Tibial nerve (tissue), 4 donors: Measurements from ENCODE around the gene SPHK1. TPM values are rescaled to one million over a fixed set of nuclear protein-coding genes. Genes with fewer than 3 reads are reported as not detected.

Source experiments
- DNase-seq, 2 donors: peaks; one replicate each; pipeline ENCODE4 v3.0.0-alpha.2; 2019; ENCODE audit warnings: low spot score in 2 of 2
- H3K27ac ChIP-seq, 4 donors: fragments of 200-600 bp; sonication (generic) in 3 of 4; one replicate each; pipeline ENCODE4 v1.5.1; 2017 to 2019; ENCODE audit warnings: mild to moderate bottlenecking in 1 of 4
- H3K27me3 ChIP-seq, 2 donors: fragments of 200-600 bp; sonication (generic) in 1 of 2; one replicate each; pipeline versions ENCODE4 v1.5.1 to v1.6.0; 2017 to 2019
- H3K36me3 ChIP-seq, 3 donors: fragments of 200-600 bp; sonication (generic); one replicate each; pipeline ENCODE4 v1.5.1; 2018 to 2019
- H3K4me1 ChIP-seq, 4 donors: fragments of 200-600 bp; sonication (generic) in 3 of 4; one replicate each; pipeline ENCODE4 v1.5.1; 2017 to 2019
- H3K4me3 ChIP-seq, 4 donors: fragments of 200-600 bp; sonication (generic) in 3 of 4; one replicate each; pipeline ENCODE4 v1.5.1; 2017 to 2019; ENCODE audit warnings: mild to moderate bottlenecking in 1 of 4, moderate library complexity in 1 of 4
- H3K9me3 ChIP-seq, 4 donors: fragments of 200-600 bp; sonication (generic) in 3 of 4; one replicate each; pipeline ENCODE4 v1.5.1; 2017 to 2019
- CTCF ChIP-seq, 5 experiments: fragments of 200-600 bp in 3 of 5; fragments of 450-650 bp in 2 of 5; sonication (generic) in 3 of 5; IDR thresholded peaks; one replicate each; pipeline ENCODE4 v1.5.1; 2016 to 2019; ENCODE audit warnings: antibody characterized with exemption in 5 of 5, mild to moderate bottlenecking in 3 of 5, moderate library complexity in 2 of 5
- EP300 ChIP-seq, 2 donors: sonication (generic); formaldehyde crosslinking; IDR thresholded peaks; one replicate each; pipeline ENCODE4 v1.6.1; 2017; ENCODE audit warnings: antibody characterized with exemption in 2 of 2, mild to moderate bottlenecking in 1 of 2
- POLR2A ChIP-seq, 2 donors: fragments of 450-650 bp; IDR thresholded peaks; one replicate each; pipeline ENCODE4 v1.6.1; 2017; ENCODE audit warnings: antibody characterized with exemption in 2 of 2, mild to moderate bottlenecking in 2 of 2, moderate library complexity in 2 of 2
- WGBS, 2 donors: methylation state at CpG; one replicate each; pipeline ENCODE4 v1.1.5; 2018; 5-methylcytosine and 5-hydroxymethylcytosine counted together
- total RNA-seq, 4 donors: library from RNA; depleted of rRNA; stranded (reverse); fragments of >200 nt; gene quantifications; one replicate each; pipeline ENCODE4 v1.1.0, GENCODE V29; 2016

SPHK1 gene
- total RNA-seq, 4 donors from 2014 or later, result 16.7 to 50.1 (median 27.8) TPM

DNA sequence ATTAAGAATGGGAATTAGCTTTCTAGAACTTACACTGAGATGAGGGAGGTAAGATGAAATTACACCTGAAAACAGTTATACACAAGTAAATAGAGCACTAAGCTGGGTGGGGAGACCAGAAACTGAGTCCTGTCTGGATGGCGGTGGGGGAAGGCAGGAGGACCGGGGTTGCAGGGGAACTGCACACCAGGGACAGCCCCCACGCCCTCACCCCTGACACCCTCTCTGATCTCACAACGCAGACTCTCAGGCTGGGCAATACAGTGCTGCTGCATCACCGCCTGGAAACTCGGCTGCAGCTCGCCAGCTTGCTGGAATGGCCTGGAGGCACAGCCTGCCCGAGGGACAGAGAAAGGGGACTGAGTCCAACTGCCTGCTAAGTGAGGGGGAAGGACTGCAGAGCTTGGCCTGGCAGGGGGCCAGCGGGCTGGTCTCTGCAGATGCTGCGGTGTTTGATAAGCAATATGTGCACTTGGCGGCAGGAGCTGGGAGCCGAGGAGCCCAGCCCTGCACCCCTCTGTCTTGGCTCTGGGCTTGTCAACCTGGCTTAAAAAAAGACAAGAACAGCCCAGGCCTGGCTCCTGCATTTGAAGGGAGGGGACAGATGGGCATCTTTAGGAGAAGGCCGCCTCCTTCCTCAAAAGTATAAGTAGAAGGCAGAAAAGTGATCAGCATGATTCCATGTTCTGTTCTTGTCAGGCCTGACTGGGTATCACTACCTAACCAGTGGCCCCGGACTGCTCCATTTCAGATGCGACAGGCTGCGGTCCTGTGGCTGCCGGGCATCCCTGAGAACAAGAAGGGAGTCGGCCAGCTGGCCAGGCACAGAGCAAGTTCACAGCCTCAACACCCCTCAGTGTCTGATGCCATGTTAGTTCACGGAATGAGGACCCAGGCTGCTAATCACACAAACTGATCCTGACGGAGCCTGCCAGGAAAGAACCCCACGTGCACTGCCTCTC, 30.2 kb downstream of the SPHK1 start:
- WGBS, 2 donors, result 43 to 48% methylated on average over 20 to 21 of the region's 21 CpGs
- TF ChIP-seq EP300 (IDR thresholded peaks at IDR 0.05) (no peak), CTCF (IDR thresholded peaks at IDR 0.05) (no peak), POLR2A (IDR thresholded peaks at IDR 0.05) (no peak)
- Histone ChIP-seq H3K4me3 (no peak overlapping the region), H3K36me3 (peaks cover 0 to 29% (median 3%) of the 10 kb centered on the region in 3 donors), H3K9me3 (no peaks in the 10 kb centered on the region), H3K4me1 (peaks cover 0 to 14% (median 11%) of the 10 kb centered on the region in 4 donors), H3K27me3 (no peaks in the 10 kb centered on the region), H3K27ac (no peak overlapping the region)
- DNase-seq, result peak; percentile 36 to 39

GRCh38 chr17:76415786-76416185, 31.4 kb downstream of the SPHK1 start:
- Histone ChIP-seq H3K27me3 (no peaks in the 10 kb centered on the region), H3K27ac (no peak overlapping the region), H3K36me3 (peaks cover 0 to 22% (median 3%) of the 10 kb centered on the region in 3 donors), H3K4me3 (no peak overlapping the region), H3K9me3 (no peaks in the 10 kb centered on the region), H3K4me1 (peaks cover 0 to 26% (median 14%) of the 10 kb centered on the region in 4 donors)
- no peak for DNase-seq
- 78 to 85% methylated on average over 15 of the region's 15 CpGs for WGBS, 2 donors
- no peak for TF ChIP-seq POLR2A (IDR thresholded peaks at IDR 0.05)
- TF ChIP-seq EP300 (IDR thresholded peaks at IDR 0.05), result no peak
- TF ChIP-seq CTCF (IDR thresholded peaks at IDR 0.05), result no peak

DNA sequence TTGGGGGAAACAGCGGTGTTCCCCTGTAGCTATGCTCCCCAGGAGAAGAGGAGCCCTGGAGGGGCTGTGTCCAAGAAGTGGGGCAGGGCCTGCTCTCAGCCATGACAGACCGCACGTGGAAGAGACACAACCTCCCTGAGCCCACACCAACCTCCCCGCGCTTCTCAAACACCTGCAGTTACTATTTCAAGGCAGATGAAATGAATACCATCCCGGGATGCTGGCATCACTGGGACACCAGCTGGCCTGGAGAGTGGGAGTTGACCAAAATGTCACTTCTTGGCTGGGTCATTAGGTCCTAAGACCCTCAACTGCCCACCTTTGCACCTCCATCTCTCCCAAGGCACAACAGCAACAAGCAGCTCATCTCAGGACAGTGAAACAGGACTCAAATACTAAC, 32.0 kb downstream of the SPHK1 start:
- 89 to 90% methylated on average over 2 to 6 of the region's 6 CpGs for WGBS, 2 donors
- no peak overlapping the region for H3K4me3 ChIP-seq
- H3K4me1 ChIP-seq, result peaks cover 0 to 31% (median 14%) of the 10 kb centered on the region in 4 donors
- H3K27ac ChIP-seq, result no peak overlapping the region
- H3K27me3 ChIP-seq, result no peaks in the 10 kb centered on the region
- H3K36me3 ChIP-seq, result peaks cover 0 to 18% (median 3%) of the 10 kb centered on the region in 3 donors
- no peak for TF ChIP-seq CTCF (IDR thresholded peaks at IDR 0.05)
- TF ChIP-seq POLR2A (IDR thresholded peaks at IDR 0.05), result no peak
- no peak for TF ChIP-seq EP300 (IDR thresholded peaks at IDR 0.05)
- H3K9me3 ChIP-seq, result no peaks in the 10 kb centered on the region
- no peak for DNase-seq

GRCh38 chr17:76416899-76417298, 32.5 kb downstream of the SPHK1 start:
- Histone ChIP-seq H3K27me3 (no peaks in the 10 kb centered on the region), H3K36me3 (peaks cover 0 to 15% (median 3%) of the 10 kb centered on the region in 3 donors), H3K27ac (no peak overlapping the region), H3K9me3 (no peaks in the 10 kb centered on the region), H3K4me1 (peaks cover 0 to 31% (median 14%) of the 10 kb centered on the region in 4 donors), H3K4me3 (no peak overlapping the region)
- no peak for DNase-seq
- TF ChIP-seq EP300 (IDR thresholded peaks at IDR 0.05), result no peak
- no peak for TF ChIP-seq POLR2A (IDR thresholded peaks at IDR 0.05)
- TF ChIP-seq CTCF (IDR thresholded peaks at IDR 0.05), result no peak
- 95 to 96% methylated on average over 4 of the region's 4 CpGs for WGBS, 2 donors
